ENCODE measurements around the gene ACKR1.

ACKR1 gene

GRCh38 chr1:159223004-159223403 is 18.3 kb downstream of the ACKR1 start:
- DNase-seq, result no peak

DNA sequence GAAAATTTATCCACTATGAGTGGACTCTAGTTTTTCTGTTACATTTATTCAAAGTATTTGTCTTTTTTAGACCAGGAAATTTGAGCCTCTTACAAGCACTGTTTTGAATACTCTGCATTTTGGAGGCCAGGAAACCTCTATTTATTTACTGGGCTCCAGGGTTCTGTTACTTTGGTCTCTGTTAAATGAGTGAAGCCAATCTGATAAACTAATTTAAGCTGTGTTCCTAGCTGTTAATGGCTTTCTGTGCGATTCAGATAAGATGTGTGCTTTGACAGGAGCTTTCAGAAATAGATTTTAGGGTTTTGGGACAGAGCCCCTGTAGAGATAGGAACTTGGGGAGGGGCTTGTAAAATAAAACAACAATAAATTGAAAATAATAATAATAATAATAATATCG is 23.9 kb downstream of the ACKR1 start:
- DNase-seq, result no peak

GRCh38 chr1:159229260-159229885 is 24.7 kb downstream of the ACKR1 start:
- no peak for DNase-seq

DNA sequence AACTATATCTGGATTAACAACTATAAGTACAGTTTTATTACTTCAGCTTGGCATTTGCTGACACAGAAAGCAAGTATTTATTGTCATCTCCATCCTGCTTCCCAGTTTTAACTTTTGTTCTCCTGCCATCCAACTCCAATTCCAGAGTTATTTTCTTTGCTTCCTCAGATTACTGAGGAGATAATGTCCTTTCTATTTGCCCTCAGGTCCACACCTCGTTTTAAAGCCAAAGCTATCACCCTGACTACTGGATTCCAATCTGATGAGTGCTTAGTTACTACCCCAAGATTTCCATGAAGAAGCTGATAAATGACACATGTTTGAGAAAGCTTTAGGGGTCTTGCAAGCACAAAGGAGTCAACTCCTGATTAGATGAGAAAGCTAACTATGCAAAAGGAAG is 25.2 kb downstream of the ACKR1 start:
- no peak for DNase-seq

DNA sequence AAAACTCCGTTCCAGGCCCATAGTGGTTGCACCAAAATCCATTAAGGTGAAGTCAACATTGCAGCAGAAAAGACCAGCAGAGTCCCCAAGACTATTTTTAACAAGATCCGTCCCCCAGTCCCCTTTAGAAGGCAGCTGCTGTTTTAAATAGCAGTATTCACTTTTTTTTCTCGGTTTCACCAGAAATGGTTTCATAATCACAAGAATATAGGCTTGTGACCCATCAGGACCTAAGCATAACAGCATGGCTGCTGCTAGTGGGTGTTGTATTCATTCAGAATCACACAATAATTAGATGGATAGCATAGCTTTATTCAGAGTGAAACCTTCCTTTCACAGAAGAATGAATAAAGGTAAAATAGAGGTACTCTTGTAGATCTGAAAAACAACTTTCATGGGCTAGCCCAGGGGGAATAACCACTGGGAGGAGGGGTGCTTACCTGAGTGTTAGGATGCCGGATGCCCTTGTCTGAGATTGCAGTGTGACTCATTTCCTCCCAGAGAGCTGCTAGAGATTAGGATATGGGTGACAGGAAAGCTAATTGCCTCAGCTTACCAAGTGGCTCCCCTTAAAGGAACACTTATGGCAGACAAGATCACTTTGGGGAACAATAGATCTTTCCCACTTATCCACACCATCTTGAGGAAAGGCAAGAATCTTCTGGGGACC is 35.0 kb downstream of the ACKR1 start:
- DNase-seq, result no peak

DNA sequence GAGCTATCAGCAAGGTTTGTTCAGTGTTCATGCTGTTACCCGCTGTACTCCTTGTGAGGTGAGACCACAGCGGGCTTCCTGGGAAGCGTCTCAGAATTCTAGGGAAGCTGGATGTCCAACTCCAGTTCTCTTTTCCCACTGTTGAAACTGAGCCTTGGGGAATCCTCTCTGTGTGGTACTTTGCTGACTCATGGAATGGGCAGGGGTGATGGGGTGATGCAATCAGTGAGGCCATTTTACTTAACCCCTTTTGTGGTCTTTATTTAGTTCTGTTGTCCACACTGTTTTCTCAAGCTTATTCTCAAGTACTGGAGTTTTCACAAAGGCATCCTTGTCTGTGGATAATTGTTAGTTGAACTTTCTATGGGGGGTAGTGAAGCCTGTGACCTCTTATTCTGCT is 42.6 kb downstream of the ACKR1 start:
- DNase-seq, result no peak

DNA sequence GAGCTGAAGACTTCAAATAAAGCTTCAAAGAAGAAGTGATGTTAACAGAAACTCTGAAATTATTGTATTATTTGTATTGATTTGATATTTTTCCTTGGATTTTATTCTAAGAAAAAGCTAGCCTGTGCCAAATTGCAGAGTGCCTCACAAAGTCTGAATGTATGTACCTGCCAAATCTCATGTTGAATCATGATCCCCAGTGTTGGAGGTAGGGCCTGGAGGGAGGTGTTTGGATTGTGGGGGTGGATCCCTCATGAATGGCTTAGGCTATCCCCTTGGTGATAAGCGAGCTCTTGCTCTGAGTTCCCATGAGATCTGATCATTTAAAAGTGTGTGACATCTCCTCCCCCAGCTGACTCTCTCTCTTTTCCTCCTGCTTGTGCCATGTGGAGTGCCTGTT is 43.6 kb downstream of the ACKR1 start:
- no peak for DNase-seq

DNA sequence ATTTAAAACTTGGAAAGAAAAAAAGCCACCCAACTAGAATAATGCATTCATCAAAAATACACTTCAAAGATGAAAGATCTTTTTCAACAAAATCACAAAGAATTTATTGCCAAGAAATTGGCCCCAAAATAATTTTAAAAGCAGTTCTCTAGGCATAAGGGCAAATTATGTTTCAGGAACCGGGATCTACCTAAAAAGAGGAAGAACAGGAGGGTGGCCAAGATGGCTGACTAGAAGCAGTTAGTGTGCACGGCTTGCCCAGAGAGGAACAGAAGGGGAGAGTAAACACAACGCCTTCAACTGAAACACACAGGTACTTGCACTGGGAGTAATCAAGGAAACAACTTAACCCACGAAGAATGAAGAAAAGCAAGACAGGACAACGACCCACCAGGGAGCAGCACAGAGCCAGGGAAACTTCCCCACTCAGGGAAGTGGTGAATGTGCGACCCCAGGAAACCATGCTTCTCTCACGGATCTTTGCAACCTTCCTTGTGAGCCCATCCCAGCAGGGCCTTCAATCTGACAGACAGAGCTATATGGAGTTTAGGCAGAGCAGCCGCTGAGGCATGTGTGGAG is 46.1 kb downstream of the ACKR1 start:
- DNase-seq, result no peak

All from NCI-H2081 (cell line).